HTERT RPE-1 (cell line): ENCODE data around the gene PIMREG.

Source experiments
- in situ Hi-C: fragments of 300-500 bp; cut with MboI; formaldehyde crosslinking; loops from 4 replicates; pipeline ENCODE4 v1.14.3; 2020; ENCODE audit warnings: low sequenced_read_pairs

PIMREG gene

GRCh38 chr17:6460531-6461161 is 16.4 kb downstream of the PIMREG start:
- in situ Hi-C loops: no loop called here

GRCh38 chr17:6461246-6461645 is 17.0 kb downstream of the PIMREG start:
- in situ Hi-C loops: no loop called here

- in situ Hi-C loops: no loop called here
These were observed 17.7 kb downstream of the PIMREG start for GRCh38 chr17:6461792-6462524.

- in situ Hi-C loops: no loop called here
These were observed 18.4 kb downstream of the PIMREG start for GRCh38 chr17:6462692-6463091.

- in situ Hi-C loops: no loop called here
These were observed 19.6 kb downstream of the PIMREG start for GRCh38 chr17:6463616-6464445.

- in situ Hi-C loops: no loop called here
These were observed 20.3 kb downstream of the PIMREG start for GRCh38 chr17:6464446-6465041.

GRCh38 chr17:6465206-6466003 is 21.1 kb downstream of the PIMREG start:
- in situ Hi-C loops: no loop called here

GRCh38 chr17:6467567-6467966 is 23.3 kb downstream of the PIMREG start:
- in situ Hi-C loops: no loop called here

- in situ Hi-C loops: no loop called here
These were observed 24.0 kb downstream of the PIMREG start for GRCh38 chr17:6468051-6468790.

GRCh38 chr17:6470146-6470718 is 26.0 kb downstream of the PIMREG start:
- in situ Hi-C loops: no loop called here

GRCh38 chr17:6470751-6471521 is 26.7 kb downstream of the PIMREG start:
- in situ Hi-C loops: no loop called here

GRCh38 chr17:6471531-6472465 is 27.5 kb downstream of the PIMREG start:
- in situ Hi-C loops: no loop called here

- in situ Hi-C loops: no loop called here
These were observed 28.3 kb downstream of the PIMREG start for GRCh38 chr17:6472517-6472916.

GRCh38 chr17:6473128-6473767 is 29.0 kb downstream of the PIMREG start:
- in situ Hi-C loops: no loop called here

GRCh38 chr17:6474376-6474775 is 30.1 kb downstream of the PIMREG start:
- in situ Hi-C loops: no loop called here

- in situ Hi-C loops: no loop called here
These were observed 30.7 kb downstream of the PIMREG start for GRCh38 chr17:6474906-6475305.

GRCh38 chr17:6475411-6475810 is 31.2 kb downstream of the PIMREG start:
- in situ Hi-C loops: no loop called here
